WTC11 (cell line): Measurements from ENCODE around the gene KCNB1.

Experiments
- TF ChIP-seq, protein P1 (sequence below): sonication (generic); formaldehyde crosslinking; IDR thresholded peaks from 2 replicates; pipeline ENCODE4 v1.8.1; 2023; ENCODE audit warnings: mild to moderate bottlenecking, missing genetic modification reagents
- TF ChIP-seq, protein P2 (sequence below): fragments of 200-600 bp; IDR thresholded peaks from 2 replicates; pipeline ENCODE4 v1.8.0; 2022; ENCODE audit warnings: antibody characterized with exemption

DNA sequence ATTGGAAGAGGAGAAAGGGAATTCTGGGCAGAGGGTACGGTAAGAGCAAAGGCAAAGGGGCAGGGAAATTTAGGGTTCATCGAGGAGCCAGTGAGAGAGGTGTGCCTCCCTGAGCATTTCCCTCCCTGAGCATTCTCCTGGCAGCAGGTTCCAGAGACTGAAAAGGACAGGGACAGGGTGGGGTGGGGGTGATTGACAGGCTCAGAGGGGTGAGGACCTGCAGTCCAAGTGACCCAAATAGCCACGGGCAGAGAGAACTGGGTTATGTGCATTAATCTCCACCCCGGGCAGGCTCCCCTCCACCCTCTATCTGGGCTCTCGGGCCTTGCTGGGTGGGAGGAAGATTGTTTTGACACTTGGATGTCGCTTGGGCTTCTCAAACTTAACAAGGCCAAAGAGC is 69.5 kb downstream of the KCNB1 start:
- TF ChIP-seq, protein P1, sequence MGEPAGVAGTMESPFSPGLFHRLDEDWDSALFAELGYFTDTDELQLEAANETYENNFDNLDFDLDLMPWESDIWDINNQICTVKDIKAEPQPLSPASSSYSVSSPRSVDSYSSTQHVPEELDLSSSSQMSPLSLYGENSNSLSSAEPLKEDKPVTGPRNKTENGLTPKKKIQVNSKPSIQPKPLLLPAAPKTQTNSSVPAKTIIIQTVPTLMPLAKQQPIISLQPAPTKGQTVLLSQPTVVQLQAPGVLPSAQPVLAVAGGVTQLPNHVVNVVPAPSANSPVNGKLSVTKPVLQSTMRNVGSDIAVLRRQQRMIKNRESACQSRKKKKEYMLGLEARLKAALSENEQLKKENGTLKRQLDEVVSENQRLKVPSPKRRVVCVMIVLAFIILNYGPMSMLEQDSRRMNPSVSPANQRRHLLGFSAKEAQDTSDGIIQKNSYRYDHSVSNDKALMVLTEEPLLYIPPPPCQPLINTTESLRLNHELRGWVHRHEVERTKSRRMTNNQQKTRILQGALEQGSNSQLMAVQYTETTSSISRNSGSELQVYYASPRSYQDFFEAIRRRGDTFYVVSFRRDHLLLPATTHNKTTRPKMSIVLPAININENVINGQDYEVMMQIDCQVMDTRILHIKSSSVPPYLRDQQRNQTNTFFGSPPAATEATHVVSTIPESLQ (CRISPR knock-in tag), result no peak
- TF ChIP-seq, protein P2, sequence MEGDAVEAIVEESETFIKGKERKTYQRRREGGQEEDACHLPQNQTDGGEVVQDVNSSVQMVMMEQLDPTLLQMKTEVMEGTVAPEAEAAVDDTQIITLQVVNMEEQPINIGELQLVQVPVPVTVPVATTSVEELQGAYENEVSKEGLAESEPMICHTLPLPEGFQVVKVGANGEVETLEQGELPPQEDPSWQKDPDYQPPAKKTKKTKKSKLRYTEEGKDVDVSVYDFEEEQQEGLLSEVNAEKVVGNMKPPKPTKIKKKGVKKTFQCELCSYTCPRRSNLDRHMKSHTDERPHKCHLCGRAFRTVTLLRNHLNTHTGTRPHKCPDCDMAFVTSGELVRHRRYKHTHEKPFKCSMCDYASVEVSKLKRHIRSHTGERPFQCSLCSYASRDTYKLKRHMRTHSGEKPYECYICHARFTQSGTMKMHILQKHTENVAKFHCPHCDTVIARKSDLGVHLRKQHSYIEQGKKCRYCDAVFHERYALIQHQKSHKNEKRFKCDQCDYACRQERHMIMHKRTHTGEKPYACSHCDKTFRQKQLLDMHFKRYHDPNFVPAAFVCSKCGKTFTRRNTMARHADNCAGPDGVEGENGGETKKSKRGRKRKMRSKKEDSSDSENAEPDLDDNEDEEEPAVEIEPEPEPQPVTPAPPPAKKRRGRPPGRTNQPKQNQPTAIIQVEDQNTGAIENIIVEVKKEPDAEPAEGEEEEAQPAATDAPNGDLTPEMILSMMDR, result no peak
